Measurements from ENCODE around the gene CHM.

DNA sequence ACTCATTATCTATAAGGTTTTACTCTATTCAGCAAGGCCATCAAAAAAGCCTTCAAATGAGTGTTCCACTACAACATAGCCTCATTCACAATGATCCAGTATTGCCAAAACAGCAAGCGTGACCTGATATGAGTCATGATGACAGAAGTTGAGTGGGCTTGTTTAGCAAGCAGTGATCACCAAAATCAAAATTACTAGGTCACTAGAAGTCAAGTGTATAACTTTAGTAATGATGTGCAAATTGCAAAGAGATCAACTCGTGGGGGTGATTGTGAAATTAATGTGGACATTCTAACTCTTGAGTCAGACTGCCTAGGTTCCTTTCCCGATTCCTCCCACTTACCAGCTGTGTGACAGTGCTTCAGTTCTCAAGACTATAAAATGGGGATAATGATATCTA lies 124.5 kb downstream of the CHM start:
- TF ChIP-seq POLR2A (IDR thresholded peaks at IDR 0.05) = no peak
- TF ChIP-seq, protein P1, sequence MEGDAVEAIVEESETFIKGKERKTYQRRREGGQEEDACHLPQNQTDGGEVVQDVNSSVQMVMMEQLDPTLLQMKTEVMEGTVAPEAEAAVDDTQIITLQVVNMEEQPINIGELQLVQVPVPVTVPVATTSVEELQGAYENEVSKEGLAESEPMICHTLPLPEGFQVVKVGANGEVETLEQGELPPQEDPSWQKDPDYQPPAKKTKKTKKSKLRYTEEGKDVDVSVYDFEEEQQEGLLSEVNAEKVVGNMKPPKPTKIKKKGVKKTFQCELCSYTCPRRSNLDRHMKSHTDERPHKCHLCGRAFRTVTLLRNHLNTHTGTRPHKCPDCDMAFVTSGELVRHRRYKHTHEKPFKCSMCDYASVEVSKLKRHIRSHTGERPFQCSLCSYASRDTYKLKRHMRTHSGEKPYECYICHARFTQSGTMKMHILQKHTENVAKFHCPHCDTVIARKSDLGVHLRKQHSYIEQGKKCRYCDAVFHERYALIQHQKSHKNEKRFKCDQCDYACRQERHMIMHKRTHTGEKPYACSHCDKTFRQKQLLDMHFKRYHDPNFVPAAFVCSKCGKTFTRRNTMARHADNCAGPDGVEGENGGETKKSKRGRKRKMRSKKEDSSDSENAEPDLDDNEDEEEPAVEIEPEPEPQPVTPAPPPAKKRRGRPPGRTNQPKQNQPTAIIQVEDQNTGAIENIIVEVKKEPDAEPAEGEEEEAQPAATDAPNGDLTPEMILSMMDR (IDR thresholded peaks at IDR 0.05) = no peak
